NCI-H1930 (cell line): ENCODE measurements around the gene GPR107.
A peak's percentile ranks its signal among the peaks of the same experiment; 100 is the strongest.

Source experiments
- DNase-seq, 2 experiments: peaks; one replicate each; lab custom pipeline; 2025; lab: John Stamatoyannopoulos, UW

Gene GPR107

GRCh38 chr9:130054325-130054786, 650 bp downstream of the GPR107 start:
- DNase-seq: no peak

- DNase-seq: no peak
Observed at GRCh38 chr9:130054820-130055219, 1.1 kb downstream of the GPR107 start.

- no peak for DNase-seq
Observed at GRCh38 chr9:130058154-130058553, 4.4 kb downstream of the GPR107 start.

DNA sequence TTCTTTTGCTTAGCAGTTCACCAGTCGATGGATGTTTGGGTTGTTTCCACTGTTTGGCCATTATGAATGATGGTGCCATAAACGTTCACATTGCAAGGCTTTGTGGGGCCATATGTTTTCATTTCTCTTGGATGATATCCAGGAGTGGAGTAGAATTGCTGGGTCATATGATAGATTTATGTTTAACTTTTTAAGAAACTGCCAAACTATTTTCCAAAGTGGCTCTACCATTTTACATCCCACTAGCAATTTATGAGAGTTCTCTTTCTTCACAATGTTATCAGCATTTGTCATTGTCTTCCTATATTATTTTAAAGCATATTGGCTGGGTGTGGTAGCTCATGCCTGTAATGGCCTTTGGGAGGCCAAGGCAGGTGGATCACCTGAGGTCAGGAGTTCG, 5.2 kb downstream of the GPR107 start:
- DNase-seq: no peak

DNA sequence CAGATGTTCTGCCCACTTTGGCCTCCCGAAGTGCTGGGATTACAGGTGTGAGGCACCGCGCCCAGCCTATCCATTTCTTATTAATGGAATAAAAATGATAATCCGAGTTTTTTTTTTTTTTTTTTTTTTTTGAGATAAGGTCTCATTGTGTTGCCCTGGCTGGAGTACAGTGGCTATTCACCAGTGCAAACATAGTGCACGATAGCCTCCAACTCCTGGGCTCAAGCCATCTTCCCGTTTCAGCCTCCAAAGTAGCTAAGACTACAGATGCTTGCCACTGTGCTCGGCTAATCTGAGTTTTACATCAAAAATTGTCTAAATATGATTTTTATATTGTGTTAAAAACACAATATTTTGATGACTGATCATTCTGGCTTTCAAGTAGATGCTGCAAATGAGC, 6.6 kb downstream of the GPR107 start:
- DNase-seq: no peak

DNA sequence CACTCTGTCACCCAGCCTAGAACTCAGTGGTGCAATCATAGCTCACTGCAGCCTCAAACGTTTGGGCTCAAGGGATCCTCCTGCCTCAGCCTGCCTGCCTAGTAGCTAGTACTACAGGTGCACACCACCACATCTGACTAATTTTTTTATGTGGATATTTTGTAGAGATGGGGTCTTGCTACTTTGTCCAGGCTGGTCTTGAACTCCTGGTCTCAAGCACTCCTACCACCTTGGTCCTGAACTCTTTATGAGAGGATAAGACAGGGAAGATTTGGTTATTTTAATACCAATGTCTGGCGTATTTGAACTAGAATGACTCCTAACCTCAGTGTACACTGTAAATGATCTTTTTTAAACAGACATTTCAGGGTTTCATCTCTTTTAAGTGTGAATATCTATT, 9.0 kb downstream of the GPR107 start:
- no peak for DNase-seq

- no peak for DNase-seq
Observed at GRCh38 chr9:130064621-130065020, 10.9 kb downstream of the GPR107 start.

- DNase-seq: no peak
Observed at GRCh38 chr9:130069048-130069447, 15.3 kb downstream of the GPR107 start.

DNA sequence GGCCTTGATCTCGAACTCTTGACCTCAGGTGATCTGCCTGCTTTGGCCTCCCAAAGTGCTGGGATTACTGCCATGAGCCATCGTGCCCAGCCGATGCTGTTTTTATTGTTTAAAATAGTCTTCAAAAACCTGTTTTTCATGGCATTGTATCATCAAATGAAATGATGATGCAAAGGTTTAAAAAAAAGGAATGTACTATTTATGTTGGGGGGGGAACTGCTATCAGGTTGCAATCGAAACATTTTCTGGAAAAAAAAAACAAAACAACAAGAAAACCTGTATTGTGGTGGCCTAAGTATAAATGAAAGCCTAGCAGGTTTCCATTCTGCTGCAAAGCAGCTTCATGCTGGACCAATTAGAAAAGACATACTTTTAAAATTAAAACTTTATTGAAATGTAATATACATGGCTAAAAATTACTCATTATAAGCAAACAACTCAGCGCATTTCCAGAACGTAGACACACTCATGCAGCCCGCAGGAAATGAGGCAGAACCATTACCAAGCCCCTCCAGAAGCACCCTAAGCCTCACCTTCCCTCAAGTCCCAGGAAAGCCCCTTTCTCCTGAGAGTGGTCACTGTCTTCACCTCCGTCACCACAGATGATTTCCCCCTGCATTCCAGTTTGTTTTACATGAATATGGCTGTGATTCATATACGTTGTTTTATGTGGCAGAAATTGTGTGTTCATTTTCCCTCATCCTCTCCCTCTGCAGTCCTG, 19.0 kb downstream of the GPR107 start:
- no peak for DNase-seq

DNA sequence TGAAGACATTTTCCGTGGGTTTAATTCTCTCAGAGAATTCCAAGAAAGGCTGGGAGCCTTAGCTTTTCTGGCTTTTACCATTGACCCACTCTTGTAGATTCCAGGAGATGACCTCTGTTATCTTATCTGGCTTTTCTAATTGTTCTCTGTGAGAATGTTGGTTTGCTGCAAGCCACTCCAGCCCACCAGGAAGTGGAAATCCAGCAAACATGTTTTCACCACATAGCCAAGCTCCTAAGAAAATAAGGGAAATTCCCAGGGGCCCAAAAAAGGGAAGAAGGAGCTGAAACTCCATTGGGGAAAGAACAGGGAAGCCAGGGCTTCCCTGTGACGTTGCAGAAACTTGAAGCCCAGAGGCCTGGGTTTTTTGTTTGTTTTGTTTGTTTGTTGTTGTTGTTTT, 19.7 kb downstream of the GPR107 start:
- DNase-seq: no peak

GRCh38 chr9:130078547-130078946, 24.8 kb downstream of the GPR107 start:
- no peak for DNase-seq

DNA sequence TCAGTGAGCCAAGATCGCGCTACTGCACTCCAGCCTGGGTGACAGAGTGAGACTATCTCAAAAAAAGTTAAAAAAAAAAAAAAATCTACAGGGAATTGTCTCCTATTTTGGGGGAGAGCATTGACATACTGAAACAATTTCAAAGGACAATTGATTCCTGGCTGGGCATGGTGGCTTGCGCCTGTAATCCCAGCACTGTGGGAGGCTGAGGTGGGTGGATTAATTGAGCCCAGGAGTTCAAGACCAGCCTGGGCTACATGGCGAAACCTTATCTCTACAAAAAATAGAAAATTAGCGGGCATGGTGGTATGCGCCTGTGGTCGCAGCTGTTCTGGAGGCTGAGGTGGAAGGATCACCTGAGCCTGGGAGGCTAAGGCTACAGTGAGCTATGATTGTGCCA, 30.6 kb downstream of the GPR107 start:
- DNase-seq: no peak

- DNase-seq: no peak
Observed at GRCh38 chr9:130088051-130088450, 34.3 kb downstream of the GPR107 start.

- DNase-seq: no peak
Observed at GRCh38 chr9:130089141-130089540, 35.4 kb downstream of the GPR107 start.

GRCh38 chr9:130090915-130091314, 37.2 kb downstream of the GPR107 start:
- DNase-seq: no peak

GRCh38 chr9:130092910-130093309, 39.2 kb downstream of the GPR107 start:
- DNase-seq: no peak

- DNase-seq: no peak
Observed at GRCh38 chr9:130095872-130096271, 42.2 kb downstream of the GPR107 start.

- DNase-seq: no peak
Observed at GRCh38 chr9:130100681-130101080, 47.0 kb downstream of the GPR107 start.

DNA sequence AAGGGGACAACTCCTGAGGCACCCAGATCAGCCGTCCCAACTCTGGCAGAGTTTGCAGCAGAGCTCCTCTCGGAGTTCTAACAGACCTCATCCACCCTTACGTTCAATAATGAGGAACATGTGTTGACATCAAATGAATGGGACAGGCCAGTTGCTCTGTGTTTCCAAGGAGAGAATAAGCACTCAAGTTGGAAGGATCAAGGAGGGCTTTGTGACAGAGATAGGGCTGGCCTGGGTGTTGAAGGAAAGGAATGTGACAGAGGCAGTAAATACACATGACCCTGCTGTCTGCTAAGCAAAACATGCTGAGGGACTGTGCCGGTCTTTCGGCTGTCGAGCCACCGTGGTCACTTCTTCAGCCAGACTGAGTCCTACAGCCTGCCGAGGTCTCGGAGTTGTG, 48.2 kb downstream of the GPR107 start:
- DNase-seq: no peak

- DNase-seq: no peak
Observed at GRCh38 chr9:130104491-130105193, 50.9 kb downstream of the GPR107 start.

DNA sequence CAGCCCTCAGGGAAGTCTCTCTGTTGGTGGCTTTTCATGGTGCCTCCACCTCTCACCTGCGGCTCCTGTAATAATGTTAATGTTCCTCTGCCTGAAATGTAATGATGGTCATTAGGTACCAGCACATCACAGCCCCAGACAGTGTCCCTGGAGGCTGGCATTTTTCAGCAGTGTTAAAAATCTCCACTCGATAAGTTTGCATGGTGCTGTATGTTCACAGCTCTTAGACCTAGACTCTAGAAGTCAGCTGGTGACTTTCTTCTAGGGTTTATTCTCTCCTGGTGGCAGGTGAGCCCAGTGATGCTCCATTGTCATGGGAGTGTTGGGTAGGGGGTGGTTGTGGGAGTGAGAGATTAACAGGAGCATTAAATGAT, 53.1 kb downstream of the GPR107 start:
- no peak for DNase-seq

DNA sequence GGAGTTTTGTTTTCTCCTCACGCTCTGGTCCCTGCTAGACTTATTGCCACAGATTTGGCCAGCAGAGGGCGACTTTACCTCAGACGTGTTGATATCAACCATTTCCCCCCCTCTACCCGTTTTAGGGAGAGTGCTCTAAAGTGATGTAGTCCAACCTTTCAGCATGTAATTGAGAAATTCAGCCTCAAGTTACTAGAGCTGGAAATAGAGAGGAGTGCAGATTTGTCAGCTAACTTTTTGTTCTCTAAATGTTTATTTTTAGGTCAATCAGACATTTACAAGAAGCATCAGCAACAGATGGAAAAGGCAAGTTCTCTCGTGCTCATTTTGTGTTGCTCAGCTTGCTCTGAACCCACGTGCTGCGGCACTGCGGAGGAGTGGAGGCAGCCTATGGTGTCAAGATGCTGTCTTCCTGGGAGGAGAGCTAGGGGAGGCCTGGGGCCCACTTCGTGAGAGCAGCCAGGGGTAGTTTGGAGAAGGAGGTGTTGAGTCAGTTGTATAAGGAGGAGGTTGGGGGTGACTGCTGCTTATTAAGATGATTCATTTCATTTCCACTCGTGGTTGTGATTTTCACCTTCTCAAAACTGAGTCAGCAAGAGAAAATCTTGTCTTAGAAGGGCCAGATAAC, 53.6 kb downstream of the GPR107 start:
- peak; percentile 16 to 56 for DNase-seq

GRCh38 chr9:130107955-130108354, 54.2 kb downstream of the GPR107 start:
- no peak for DNase-seq
